Measurements from ENCODE around the gene CFAP141.

DNA sequence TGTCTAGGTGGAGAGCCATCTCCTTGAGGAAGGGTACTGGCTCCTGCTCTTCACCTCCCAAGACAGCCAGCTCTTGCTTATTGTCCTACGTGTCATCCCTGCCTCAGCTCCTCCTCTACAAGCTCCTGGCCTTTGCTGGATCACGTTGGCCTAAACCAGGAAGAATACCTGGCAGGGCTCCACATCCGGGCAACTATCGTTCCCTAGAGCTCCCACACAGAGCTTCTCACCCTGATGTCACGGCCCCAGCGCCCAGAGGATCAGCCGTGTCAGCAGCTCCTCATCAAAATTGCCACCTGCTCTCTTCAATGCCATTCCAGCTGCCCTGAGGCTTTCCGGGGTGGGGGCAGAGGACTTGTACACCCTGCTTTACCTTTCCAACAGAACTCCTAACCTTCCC lies 12.3 kb downstream of the CFAP141 start:
- TF ChIP-seq, protein P1, sequence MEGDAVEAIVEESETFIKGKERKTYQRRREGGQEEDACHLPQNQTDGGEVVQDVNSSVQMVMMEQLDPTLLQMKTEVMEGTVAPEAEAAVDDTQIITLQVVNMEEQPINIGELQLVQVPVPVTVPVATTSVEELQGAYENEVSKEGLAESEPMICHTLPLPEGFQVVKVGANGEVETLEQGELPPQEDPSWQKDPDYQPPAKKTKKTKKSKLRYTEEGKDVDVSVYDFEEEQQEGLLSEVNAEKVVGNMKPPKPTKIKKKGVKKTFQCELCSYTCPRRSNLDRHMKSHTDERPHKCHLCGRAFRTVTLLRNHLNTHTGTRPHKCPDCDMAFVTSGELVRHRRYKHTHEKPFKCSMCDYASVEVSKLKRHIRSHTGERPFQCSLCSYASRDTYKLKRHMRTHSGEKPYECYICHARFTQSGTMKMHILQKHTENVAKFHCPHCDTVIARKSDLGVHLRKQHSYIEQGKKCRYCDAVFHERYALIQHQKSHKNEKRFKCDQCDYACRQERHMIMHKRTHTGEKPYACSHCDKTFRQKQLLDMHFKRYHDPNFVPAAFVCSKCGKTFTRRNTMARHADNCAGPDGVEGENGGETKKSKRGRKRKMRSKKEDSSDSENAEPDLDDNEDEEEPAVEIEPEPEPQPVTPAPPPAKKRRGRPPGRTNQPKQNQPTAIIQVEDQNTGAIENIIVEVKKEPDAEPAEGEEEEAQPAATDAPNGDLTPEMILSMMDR (IDR thresholded peaks at IDR 0.05), result no peak
- TF ChIP-seq POLR2AphosphoS5 (IDR thresholded peaks at IDR 0.05), result no peak
